Measurements from ENCODE around the gene FNDC3B.
"Not testable (repeated sequence)": the region's sequence is repeated elsewhere in the genome, so short reads cannot be mapped to it uniquely, and the experiment has no call there.

Gene FNDC3B

DNA sequence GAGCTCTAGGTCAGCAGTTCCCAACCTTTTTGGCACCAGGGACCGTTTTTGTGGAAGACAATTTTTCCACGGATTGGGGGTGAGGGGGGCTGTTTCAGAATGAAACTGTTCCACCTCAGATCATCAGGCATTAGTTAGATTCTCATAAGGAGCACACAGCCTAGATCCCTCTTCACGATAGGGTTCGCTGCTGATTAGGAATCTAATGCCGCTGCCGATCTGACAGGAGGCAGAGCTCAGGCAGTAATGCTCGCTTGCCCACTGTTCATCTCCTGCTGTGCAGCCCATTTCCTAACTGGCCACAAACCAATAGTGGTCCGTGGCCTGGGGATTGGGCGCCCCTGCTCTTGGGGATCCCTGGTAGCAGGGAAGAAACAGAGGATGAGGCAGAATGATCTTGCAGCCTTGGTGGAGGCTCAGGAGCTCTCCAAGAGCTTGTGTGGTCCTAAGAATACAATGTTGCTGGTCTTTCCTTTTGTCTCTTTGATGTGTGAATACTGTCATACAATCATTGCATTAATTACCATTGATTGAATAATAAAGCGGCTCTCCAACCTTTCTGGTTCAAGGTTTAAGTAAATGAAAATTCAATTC, 183.2 kb downstream of the FNDC3B start:
- DNase-seq = no peak

DNA sequence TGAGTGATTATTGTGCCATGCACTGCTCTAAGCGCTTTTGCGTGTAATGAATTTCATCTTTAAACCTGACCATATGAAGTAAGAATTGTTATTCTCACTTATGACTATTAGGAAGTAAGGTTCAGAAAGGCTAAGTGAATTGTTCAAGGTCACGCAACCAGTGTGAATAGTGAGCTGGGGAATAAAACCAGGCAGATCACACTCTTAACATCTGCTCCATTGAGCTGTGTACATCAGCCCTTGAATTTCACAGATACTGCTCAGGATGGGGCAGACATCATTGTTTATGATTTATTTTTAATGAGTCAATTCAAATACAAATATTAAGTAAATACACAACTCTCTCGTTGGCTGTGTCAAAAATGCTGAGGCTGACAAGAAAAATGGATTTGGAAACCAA, 184.5 kb downstream of the FNDC3B start:
- DNase-seq = no peak

DNA sequence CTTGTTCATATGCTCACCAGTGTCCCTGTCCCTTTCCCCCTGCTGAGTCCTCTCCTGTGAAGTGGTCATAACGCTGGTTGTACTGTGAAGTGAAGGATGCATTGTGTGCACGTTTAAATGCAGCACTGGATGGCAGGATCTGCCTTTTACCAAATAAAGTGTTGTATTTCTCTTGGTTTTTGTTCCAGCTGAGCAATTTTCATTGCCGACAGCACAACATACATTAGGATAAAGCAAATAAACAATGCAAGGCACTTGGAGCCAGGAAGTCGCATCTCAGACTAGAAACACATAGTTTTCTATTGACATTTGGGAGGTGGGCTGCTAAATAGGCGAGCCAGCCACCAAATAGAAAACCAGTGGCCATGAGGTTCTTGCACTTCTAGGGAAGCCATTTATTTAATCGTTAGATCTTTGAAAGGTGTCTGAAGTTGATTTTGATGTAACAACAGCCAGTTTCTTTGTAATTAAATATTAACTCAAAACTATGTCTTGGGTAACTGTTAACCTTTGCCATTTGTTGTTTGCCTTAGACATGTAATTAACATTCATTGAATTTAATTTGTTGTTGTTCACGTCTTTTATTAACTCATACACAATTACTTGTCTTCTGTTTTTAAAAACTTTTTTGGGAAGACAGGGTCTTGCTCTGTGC, 185.3 kb downstream of the FNDC3B start:
- no peak for DNase-seq

DNA sequence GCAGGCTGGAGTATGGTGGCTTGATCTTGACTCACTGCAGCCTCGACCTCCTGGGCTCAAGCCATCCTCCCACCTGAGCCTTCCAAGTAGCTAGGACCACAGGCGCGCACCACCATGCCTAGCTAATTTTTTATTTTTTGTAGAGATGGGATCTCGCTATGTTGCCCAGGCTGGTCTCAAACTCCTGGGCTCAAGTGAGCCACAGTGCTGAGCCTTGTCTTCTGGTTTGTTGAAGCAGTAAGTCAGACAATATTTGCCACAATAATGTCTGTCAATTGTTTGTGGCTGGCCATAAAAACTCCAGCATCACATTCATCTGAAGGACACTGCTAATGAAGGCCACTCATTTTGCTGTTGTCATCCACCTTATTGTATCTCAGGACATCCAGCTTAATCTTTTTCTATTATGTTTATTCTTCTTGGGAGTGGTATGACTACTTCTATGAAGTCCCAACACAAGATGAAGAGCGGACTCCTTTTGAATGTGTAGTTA, 185.9 kb downstream of the FNDC3B start:
- DNase-seq = no peak

DNA sequence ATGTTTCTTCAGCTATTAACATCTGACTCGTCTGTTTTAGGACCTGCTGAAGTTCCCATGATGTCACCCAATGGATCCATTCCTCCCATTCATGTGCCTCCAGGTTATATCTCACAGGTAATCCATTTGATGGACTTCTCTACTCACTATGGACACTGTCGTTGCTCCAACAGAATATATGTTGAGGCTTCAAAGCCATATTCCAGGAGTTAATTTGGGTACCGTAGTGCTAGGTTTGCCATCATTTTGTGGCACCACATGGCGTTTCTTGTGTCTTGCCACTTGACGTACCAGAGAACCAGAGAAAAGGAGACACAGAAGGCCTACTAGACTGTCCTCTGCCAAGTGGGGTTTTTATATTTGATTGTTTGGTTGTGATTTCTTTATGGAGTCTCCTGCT, 187.5 kb downstream of the FNDC3B start:
- DNase-seq = no peak

DNA sequence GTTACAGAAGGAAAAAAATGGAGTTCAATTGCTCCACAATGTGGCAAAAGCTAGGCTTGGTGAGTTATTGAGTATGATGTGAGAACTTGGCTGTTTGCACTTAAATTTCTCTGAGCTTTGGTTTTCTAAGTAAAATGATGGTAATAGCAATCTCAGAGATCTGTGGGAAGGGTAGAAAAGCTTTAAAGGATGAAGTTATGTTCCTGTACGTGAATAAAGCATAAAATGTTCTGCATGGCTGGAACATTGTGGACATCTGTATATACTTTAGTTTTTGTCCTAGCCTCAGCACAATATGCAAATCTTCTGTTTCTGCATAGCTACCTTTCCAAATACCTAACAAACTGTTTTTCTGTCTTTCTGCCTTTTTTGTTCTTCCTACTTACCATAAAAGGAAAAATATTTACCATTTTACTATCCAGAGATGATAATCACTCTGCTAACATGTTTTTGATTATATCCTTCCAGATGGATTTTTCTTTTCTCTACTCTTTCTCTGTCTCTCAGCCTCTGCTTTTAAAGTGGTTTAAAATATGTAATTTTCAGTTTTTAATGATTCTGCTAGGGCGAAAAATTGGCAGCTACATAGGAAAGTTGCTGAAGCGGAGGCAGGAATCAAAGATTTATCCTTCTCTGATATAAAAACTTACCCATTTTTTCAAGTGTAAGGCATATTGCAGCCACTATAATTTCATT, 188.1 kb downstream of the FNDC3B start:
- no peak for DNase-seq

DNA sequence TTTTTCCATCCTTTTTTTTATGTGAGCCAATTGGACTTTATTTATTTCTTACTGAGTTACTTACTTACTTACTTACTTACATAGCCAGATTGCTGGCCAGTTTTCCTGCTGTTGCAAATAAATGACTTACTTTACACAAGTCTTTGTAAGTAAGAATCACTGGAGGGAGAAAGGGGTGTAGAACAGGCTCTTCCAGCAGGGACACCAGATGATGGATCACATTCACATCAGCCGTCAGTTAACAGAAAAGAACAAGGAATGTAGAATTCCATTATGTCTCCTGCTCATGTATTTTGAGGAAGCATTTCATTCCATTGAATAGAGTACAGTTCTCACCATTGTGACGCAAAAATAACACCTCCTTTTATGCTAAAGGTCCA, 188.6 kb downstream of the FNDC3B start:
- peak; percentile 20 for DNase-seq

DNA sequence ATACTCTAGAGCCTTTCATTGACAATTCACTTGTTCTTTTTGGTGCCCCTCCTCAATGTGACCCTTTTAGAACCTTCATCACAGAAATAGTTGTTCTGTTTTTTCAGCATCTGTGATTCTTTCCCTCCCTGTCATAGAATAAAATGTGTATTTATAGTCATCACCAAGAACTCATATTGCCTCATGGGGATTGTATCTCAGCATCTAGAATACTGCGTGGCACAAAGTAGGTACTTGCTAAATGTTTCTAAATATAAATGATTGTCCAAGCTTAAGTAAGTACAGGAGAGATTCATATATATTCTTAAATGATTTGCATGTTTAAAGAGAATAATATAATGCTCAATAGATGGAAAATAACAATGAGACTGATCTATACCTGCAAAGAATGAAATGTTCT, 190.1 kb downstream of the FNDC3B start:
- no peak for DNase-seq

DNA sequence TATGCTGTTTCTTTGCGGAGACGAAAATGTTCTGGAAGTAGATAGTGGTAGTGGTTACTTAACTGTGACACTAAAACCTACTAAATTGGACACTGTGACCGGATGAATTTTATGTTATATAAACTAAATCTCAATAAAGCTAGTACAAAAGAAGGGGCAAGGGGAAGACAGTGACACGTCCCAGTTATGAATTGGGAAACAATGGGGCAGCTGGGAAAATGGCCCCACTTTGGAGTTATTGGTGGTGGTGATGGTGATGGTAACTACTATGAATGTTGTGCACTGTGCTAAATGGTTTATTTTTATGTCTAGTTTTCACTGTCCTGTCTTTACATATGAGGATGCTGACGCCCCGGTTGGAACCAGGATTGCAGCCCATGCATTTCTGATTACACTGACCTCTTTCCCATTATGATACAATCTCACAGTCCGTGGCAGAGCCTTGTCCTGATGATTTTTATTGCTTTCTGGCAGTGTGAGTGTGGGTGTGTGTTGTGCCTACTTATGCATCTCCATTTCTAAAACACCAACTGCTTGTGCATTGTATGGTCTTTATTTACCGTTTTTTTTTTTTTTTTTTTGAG, 192.0 kb downstream of the FNDC3B start:
- DNase-seq = no peak

DNA sequence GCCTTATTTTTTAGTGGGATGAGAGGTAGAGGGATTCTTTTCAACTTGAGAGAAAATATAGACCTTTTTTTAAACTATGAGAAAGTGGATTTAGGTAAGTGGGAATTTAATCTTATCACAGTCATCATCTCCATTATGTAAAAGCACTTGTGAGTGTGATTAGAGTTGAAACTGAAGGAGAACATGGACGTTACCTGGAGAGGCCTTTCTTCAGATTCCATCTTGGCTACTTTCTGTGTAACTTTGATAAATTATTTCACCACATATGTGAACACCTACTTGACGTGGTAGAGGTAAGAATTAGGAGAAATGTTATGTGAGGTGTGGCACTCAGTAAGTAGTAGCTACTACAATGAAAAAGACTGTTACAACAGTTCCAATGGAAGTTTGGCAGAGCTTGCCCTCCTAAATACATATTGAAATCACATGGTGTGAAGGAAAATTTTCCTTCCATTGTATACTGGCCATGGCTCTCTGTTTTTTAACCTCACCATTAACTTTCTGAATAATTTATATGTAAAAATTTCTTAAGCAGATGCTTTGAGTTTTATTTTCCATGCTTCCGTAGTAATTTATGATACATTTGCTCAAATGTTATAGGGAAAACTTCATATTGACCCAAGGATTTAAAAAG, 193.3 kb downstream of the FNDC3B start:
- DNase-seq = no peak

DNA sequence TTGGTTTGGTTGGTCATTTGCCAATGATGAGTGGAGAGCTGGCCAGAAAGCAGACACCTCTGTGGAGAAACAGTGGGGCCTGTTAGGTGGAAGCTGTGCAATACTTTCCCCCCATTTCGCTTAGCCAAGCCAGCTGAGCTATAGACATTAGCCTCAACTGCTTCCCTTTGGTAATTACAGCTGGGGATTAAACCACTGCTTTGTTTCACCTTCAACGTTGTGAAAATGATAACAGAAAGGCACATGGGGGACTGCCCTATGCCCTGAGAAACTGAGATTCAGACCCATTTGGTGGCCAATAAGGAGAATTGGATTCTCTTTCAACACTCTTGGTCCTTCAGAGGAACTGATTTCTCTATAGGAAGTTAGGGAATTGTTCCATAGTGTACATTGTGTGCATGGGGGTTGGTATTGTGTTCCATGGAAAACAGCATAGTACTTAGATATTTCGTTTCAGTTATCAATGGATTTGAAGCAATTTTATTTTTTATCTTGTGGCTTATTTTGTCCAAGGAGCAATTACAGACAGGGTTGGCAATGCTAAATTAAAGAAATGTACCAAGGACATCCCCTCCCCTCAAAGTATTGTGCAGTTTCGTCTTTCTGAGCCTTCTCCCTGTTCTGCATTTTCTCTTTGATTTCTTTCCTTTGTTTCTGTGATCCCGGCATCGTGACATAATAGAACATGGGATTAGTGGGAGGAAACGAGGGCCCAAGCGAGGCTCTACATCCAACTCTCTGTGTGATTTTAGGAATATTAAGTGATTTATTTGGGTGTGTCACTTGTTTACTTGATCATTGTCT, 194.3 kb downstream of the FNDC3B start:
- DNase-seq = no peak

DNA sequence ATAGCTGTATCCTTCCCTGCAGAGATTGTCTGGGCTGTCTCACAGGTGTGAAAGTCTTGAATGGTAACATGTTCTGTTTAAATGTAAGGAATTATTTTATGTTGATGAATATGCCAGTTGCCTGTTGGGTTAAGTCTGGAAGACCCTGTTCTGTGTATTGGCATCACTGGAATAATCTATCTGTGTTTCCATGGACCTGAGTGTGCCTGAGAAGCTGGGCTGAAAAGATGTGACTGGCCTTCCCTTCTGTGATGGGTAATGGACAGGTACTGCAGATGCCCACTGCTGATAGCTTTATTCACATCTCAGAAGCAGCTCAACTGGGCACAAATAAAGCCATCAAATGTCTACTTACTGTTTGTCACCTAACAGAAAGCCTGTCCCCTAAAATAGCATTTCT, 196.3 kb downstream of the FNDC3B start:
- DNase-seq = no peak

DNA sequence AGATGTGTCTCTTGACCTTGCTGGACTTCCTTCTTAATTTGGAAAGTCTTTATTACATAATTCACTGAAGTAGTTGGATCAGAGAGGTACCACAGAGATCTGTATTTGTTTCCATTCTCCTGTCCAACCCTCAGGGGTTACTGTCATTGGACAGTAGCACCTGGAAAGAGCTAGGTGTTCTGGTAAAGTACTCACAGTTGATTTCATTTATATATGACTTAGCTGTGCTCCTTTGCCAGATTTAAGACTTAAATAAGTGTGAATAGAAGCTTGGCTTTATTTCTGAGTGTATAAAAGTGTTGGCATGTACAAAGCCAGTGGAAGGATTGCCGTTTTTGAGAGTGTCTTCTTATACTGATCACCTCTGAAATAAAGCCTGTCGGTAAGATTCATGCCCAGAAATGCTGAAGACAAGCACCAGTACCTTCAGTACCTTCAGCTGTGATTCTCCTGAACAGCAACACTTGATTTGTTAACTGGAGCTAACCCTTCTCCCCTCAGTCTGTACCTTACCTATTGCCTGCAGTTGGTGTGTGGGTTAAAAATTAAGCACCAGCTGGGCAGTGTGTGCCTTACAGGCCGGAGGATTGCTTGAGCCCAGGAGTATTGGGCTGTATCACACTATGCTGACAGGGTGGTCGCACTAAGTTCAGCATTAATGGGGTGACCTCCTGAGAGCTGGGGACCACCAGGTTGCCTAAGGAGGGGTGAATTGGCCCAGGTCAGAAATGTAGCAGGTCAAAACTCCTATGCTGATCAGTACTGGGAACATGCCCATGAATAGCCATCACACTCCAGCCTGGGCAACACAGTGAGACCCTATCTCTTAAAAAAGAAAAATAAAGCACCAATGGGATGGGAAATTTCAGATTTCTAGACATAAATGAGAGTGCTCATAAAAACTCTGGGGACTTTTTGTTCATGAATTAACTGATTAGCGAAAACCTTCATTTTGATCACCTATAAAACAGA, 197.7 kb downstream of the FNDC3B start:
- DNase-seq = no peak

DNA sequence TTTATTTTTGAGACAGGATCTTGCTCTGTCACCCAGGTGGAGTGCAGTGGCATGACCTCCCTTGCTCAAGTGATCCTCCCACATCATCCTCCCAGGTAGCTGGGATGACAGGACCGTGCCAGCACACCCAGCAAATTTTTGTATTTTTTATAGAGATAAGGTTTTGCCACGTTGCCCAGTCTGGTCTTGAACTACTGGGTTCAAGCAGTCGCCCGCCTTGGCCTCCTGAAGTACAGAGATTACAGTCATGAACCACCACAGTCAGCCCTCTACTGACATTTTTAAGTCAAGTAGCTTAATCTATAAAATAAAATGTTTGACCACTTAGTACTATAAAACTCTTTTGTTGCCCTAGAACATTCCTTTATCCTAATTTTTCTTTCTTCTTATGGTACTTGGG, 198.8 kb downstream of the FNDC3B start:
- no peak for DNase-seq

DNA sequence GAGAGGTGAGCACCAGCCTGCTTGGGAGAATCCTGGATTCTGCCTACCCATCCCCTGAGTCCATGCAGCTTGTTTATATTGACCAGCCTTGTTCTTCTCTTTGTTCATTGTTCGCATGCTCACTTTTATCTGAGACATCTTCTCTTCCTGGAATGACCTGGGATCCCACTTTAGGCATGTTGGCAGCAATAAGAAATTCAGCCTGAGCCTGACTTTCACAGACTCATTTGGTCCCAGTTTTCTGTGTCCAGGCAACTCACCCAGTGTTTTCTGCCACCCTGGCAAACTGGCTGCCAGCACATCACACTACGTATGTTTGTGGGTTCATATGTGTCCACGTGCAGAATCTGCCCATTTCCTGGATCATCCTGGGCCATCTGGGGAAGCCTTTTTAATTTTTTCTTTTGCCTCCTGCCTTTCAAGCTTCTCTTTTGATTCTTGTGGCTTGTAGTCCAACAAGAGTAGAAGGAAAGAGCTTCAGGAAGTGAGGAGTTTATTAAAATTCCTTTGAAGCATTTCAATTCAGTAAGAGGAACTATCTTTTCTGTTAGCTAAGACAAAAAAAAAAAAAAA, 199.9 kb downstream of the FNDC3B start:
- DNase-seq = no peak

DNA sequence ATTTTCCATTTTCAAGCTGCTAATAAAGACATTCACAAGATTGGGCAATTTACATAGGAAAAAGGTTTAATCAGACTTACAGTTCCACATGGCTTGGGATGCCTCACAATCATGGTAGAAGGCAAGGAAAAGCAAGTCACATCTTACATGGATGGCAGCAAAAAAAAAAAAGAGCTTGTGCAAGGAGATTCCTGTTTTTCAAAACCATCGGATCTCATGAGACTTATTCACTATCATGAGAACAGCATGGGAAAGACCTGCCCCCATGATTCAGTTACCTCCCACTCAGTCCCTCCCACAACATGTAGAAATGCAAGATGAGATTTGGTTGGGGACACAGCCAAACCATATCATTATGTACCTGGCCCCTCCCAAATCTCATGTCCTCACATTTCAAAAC, 202.0 kb downstream of the FNDC3B start:
- DNase-seq = no peak

DNA sequence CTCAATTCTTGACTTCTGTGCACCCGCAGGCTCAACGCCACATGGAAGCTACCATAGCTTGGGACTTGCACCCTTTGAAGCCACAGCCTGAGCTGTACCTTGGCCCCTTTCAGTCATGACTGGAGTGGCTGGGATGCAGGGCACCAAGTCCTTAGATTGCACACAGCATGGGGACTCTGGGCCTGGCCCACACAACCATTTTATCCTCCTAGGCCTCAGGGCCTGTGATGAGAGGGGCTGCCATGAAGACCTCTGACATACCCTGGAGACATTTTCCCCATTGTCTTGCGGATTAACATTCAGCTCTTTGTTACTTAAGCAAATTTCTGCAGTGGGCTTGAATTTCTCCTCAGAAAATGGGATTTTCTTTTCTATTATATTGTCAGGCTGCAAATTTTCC, 203.1 kb downstream of the FNDC3B start:
- DNase-seq = not testable (repeated sequence)

DNA sequence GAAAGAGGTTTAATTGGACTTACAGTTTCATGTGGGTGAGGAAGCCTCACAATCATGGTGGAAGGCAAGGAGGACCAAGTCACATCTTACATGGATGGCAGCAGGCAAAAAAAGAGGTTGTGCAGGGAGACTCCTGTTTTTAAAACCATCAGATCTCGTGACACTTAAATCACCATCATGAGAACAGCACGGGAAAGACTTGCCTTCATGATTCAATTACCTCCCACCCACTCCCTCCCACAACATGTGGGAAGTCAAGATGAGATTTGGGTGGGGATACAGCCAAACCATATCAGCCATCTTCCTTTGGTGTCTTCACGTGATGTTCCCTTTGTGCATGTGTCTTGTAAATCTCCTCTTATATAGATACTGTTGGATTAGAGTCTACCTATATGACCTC, 204.0 kb downstream of the FNDC3B start:
- DNase-seq = not testable (repeated sequence)

DNA sequence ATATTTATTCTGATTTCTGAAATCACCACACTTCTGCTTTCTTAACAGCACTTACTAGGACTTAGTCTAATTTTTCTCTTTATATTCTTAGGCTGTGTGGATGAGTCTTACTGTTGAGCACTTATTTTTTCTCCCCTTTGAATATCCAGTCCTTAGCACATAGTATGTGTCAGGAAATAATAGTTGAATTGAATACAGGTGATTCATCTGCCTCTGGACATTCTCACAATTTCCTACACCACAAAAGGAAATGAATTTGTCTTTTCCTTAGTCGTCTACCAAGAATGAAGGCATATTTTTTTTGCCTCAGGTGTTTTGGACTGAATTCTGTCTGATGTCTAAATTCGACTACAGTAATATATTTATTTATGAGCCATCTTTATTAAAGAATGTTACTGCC, 204.6 kb downstream of the FNDC3B start:
- DNase-seq = peak; percentile 56

DNA sequence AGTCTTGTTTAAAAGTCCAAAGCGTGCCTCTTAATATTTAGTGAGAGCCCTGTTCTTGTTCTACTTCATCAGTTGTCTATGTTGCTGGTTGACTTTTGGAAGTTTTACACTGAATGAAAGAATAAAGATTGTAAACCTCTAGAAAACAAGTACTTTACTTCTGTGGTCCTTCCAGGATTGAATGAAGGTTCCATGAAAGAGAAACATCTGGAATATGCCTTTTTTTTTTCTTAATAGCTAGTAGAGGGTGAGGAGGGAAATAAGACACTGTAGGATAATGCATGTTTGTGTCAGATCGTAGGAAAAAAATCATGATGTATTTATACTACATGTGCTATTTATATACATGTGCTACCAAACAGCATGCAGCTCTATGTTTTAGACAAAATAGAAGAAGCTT, 205.9 kb downstream of the FNDC3B start:
- DNase-seq = no peak

All from fibroblast of upper back skin (primary cell).